ENCODE results near the gene TTC12.

TTC12 gene

GRCh38 chr11:113331441-113331840, 17.1 kb downstream of the TTC12 start:
- DNase-seq = no peak

- DNase-seq = no peak
These were observed 17.6 kb downstream of the TTC12 start for GRCh38 chr11:113332023-113332422.

GRCh38 chr11:113332638-113333329, 18.4 kb downstream of the TTC12 start:
- DNase-seq = no peak

- no peak for DNase-seq
These were observed 19.8 kb downstream of the TTC12 start for GRCh38 chr11:113334183-113334582.

- DNase-seq = no peak
These were observed 24.3 kb downstream of the TTC12 start for GRCh38 chr11:113338730-113339129.

GRCh38 chr11:113339929-113340589, 25.7 kb downstream of the TTC12 start:
- no peak for DNase-seq

GRCh38 chr11:113341388-113342165, 27.2 kb downstream of the TTC12 start:
- no peak for DNase-seq

- DNase-seq = no peak
These were observed 31.6 kb downstream of the TTC12 start for GRCh38 chr11:113345978-113346377.

- no peak for DNase-seq
These were observed 35.1 kb downstream of the TTC12 start for GRCh38 chr11:113349528-113349927.

- peak in 1 of 14 donors; percentile 84 for DNase-seq
These were observed 36.1 kb downstream of the TTC12 start for GRCh38 chr11:113350336-113351067.

GRCh38 chr11:113351068-113351450, 36.7 kb downstream of the TTC12 start:
- DNase-seq = peak in 1 of 14 donors; percentile 68

- peak in 1 of 14 donors; percentile 46 for DNase-seq
These were observed 37.1 kb downstream of the TTC12 start for GRCh38 chr11:113351480-113351879.

- no peak for DNase-seq
These were observed 41.8 kb downstream of the TTC12 start for GRCh38 chr11:113356203-113356602.

GRCh38 chr11:113363406-113363805, 49.0 kb downstream of the TTC12 start:
- DNase-seq = no peak

- no peak for DNase-seq
These were observed 49.7 kb downstream of the TTC12 start for GRCh38 chr11:113363996-113364641.

- no peak for DNase-seq
These were observed 51.5 kb downstream of the TTC12 start for GRCh38 chr11:113365895-113366294.

- no peak for DNase-seq
These were observed 55.0 kb downstream of the TTC12 start for GRCh38 chr11:113369411-113369810.

- DNase-seq = peak in 1 of 14 donors; percentile 4
These were observed 56.3 kb downstream of the TTC12 start for GRCh38 chr11:113370634-113371033.

GRCh38 chr11:113372309-113372708, 57.9 kb downstream of the TTC12 start:
- DNase-seq = no peak

GRCh38 chr11:113373306-113373705, 58.9 kb downstream of the TTC12 start:
- no peak for DNase-seq

GRCh38 chr11:113373981-113374560, 59.7 kb downstream of the TTC12 start:
- no peak for DNase-seq

GRCh38 chr11:113375402-113375801, 61.0 kb downstream of the TTC12 start:
- no peak for DNase-seq

Data from C1 segment of cervical spinal cord (tissue), 14 donors.